NAMALWA (cell line): ENCODE results near the gene AMER3.

Source experiments
- DNase-seq: peaks from one replicate; pipeline ENCODE4 v3.0.0-alpha.2; 2015; ENCODE audit warnings: low spot score

AMER3 gene

DNA sequence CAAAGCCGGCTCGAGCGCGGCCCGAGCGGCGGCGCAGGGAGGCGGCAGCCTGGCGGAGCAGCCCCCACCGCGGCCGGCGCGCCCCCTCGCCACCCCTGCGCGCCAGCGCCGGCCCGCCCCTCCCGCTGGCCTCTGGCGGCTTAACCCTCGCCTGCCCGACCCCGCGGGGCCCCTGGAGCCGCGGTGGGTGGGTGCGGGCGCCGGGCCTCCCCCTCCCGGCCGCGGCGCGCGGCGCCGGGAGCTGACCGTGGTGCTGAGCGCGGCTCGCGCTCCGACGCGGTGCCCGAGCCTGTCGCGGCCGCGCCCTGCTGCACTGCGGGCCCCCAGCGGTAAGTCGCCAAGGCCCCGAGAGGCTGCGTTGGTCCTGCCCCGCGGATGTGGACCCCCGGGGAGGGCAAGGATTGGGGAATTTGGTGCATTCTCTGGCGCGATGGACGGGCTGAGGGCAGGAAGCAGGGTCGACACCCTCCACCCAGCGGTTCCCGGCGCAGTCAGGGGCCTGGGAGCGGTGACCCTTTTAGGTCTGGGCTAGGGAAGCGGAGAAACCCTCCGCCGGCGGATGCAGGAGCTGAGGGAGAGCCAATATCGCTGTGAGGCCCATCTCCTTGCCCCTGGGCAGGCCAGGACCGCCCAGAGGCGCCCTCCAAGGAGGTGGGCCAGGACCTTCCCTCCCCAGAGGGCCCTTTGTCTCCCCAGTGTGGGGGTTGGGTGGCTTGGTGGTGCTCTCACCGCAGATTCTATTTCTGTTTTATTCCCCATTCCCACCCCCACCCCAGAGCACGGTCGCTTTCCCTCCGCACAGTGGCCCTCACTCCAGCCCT lies 923 bp downstream of the AMER3 start:
- DNase-seq, result no peak

DNA sequence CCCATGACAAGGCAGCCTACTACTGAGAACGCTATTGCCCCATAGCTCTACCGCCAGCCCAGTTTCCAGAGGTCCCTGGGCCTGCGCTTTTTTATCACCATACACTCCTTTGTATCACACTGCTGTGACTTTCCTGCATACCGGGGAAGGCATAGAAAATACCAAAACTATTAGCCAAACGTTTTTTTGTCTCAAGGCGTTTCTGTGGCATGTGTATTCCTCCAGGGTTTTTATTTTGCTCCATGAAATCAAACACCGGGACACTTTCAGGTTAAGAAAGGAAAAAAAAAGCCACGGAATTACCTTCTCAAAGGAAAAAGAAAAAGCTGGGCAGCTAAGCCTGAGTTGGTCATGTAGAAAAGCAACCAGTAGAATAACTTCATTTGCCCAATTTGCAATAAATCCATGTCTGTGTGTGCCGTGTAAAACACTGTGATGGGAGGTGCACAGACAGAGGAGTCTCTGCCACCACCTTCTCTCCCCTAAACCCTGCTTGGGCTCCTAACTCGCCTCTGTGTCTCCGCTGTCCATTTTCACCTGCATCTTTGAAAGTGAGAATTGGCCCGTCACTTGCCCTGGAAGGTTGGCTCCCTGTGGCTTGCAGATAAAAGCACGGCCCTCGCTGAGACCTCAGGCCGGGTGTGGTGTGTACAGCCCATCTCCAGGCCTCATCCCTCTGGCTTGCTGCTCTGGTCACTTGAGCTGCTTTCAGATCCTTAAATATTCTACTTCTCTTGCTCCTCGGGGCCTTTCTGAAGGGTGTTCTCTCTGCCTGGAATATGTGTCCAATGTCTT lies 1.7 kb downstream of the AMER3 start:
- DNase-seq, result no peak

DNA sequence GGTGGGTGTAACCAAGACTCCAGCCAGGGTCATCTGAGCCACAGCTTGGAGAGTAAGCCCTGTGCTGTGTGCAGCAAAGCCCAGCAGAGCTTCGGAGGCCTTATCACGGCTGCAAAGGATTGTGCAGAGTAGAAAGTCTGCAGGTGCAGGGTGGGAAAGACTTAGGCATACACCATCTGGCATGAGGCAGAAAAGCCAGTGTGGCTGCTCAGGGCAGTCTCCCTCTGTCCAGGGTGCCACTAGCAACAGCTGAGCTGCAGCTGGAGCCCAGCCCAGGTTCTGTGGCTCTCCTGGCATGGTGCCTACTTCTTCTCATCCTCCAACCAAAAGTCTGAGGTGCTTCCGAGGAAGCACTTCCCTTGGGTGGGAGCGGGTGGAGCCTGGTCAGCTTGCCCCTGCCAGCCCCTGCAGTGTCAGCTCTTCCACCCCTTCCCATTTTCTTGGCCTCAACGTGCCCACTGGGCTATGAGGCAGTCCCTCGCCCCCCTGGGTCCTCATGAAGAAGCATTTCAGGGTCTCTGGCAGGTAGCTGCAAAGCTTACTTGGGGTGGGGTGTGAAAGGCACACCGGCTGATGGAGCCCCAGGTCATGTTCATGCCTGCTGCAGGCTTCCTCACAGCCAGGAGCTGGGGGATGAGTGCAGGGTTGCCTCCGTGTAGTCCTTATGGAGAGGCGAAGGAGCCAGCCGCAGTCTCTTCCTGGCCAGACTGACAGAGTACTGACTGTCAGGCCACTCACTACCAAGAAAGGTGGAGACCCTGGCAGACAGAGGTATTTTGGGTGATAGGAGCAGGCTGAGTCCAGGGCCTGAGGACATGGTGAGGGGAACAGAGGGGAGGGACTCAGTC lies 4.8 kb downstream of the AMER3 start:
- no peak for DNase-seq

DNA sequence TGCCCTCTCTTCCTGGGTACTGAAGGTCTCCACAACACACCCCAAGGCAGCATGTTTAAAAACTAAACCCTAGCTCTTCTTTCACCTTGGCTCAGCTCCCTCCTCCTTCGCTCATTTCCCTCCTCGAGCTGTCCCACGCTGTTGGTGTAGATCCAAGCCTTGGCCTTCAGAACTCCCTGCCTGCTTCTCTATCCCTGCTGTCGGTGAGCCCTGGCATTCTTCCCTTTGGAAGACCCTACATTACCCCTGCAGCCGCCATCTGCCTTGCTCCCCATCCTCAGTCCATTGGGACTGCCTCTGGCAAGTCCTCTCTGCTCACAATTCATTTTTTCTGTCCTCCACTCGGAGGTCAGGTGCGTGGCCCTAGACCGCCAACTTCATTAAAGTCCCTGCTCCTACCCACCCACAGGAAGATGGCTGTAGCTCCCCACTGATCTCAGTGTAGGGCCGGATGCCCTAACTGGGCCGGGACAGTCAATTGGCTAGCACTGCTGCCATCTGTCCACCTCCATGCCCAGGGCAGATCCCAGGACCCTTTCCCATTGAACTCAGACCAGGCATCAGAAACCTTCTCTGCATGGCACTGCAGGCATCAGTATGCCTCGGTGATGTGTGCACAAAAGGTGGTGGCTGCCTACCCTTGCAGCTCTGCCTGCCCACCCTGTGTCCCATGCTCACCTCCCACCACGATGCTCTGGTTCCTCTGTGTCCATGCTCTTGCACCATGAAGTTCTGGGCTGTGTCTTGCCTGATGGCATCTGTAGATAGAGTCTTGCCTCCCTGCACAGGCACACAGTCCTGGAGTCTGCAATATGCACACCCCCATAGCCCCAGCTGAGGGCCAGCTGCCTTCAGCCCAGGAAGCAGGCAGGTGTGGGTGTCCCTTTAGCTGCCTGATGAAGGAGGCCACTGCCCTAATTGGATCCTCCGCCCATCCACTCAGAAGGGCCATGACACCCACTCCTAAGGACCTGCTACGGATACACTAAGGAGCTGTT lies 5.7 kb downstream of the AMER3 start:
- DNase-seq, result no peak

DNA sequence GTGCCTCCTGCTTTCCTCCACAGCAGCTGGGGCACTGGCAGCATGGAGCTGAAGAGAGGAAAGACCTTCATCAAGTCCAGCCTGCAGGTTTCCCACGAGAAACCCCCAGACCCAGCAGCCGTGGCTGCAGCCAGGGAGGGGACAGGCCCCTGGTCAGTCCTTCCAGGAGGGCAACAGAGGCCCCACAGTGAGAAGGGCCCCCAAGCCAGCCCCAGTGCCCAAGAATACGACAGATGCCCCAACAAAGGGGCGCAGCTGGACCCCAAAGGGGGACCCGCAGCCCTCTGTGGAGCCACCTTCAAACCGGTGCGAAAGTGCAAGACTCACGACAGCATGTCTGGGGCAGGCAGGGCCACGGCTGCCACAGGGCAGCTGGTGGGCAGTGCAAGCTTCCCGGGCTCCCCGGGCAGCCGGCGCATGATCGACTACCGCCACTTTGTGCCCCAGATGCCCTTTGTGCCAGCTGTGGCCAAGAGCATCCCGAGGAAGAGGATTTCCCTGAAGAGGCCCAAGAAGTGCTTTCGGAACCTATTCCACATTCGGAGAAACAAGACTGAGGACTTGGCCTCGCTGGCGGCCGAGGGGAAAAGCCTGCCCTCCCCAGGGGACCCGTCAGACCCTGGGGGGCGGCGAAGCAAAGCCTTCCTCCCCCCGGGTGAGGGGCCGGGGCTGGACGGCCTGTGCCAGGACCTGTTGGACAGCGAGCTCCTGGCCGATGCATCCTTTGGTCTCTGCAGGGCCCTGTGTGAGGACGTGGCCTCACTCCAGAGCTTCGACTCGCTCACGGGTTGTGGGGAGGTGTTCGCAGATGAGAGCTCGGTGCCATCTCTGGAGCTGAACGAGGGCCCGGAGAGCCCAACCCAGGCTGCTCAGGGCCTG lies 6.9 kb downstream of the AMER3 start:
- DNase-seq, result no peak

DNA sequence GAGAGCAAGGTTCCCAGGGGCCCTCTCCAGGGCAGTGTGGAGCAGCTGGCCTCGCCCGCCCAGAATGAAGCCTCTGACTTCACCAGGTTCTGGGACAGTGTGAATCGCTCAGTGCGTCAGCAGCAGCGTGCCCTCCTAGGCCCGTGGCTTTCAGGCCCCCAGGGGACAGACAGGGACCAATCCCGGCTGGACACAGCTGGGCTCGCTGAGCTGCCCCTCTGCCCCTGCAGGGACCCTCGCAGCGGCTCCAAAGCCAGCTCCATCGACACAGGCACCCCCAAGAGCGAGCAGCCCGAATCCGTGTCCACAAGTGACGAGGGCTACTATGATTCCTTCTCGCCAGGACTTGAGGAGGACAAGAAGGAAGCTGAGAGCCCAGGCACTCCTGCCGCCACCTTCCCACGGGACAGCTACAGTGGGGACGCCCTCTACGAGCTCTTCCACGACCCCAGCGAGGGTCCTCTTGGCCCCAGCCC lies 7.6 kb downstream of the AMER3 start:
- DNase-seq, result no peak

DNA sequence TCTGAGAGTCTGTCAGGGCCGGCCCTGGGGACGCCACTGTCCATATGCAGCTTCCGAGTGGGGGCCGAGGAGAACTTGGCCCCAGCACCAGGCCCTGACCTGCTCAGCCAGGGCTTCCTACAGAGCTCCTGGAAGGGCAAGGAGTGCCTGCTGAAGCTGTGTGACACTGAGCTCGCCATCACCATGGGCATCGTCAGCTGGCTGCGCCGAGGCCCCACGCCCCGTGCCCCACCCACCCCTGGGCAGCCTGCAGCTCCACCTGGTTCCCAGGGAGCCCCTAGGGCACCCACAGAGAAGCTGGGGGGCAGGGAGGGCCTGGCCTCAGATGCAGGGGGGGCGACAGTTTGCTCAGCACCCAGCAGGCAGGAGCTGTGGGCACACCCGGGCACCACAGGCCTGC lies 8.1 kb downstream of the AMER3 start:
- no peak for DNase-seq

DNA sequence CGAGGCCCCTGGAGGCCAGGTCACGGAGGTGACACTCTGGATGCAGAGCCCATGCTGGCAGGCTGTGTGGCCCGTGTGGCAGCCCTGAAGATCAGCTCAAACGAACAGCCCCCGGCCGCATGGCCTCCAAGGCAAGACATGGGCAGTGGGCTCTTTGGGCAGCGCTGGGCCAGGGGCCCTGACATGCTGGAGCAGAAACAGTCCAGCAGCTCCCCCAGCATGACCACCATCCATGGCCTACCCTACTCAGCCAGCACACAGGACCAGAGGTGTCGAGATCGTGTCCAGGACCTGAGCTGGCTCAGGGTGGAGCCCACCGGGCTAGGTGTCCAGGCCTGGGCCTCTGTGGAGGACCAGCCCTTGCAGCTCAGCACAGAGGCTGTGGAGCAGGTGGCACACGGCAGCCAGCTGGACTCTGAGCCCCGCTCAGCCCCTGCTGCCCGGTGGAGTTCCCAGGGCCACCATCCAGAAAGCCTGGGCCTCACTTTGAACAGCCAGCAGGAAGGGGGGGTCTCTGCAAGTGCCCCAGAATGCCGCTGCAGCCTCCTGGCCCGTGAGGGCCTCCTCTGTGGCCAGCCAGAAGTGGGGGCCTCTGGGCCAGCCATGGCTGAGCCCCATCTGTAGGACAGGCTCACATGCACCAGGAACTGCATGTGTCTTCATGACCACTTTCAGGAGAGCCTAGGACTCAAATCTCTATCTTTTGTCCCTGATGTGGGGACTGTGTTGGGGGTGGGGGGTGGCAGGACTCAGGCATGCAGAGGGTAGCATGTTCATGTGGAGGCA lies 8.9 kb downstream of the AMER3 start:
- no peak for DNase-seq

DNA sequence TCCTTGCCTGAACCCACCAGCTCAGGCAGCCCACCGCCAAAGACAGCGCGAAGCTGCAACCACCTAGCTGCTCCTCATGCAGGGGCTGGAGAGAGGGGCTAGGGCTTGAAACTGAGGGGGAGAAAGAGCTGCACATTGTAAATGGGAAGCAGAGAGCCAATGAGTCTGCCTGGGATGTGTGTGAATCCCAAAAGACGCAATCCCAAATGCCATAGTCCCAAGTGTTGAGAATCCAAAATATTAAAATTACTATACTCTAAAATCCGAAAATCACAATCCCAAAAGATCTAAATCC lies 9.4 kb downstream of the AMER3 start:
- no peak for DNase-seq

DNA sequence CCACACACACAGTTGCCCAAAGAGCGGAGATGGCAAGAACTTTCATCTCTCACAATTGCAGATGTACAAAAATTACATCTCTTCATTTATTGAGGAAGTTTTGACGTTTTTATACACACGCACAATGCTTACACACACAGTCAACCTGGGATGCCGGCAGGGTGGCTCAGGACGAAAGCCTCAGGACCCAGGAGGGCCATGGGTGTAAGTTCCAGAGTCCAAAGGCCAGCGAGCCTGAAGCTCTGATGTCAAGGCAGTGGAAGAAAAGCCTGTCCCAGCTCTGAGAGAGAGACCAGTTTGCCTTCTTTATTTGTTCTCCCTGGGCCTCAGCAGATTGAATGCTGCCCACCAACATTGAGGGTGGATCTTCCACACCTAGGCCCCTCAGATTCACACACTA lies 10.1 kb downstream of the AMER3 start:
- DNase-seq, result no peak

DNA sequence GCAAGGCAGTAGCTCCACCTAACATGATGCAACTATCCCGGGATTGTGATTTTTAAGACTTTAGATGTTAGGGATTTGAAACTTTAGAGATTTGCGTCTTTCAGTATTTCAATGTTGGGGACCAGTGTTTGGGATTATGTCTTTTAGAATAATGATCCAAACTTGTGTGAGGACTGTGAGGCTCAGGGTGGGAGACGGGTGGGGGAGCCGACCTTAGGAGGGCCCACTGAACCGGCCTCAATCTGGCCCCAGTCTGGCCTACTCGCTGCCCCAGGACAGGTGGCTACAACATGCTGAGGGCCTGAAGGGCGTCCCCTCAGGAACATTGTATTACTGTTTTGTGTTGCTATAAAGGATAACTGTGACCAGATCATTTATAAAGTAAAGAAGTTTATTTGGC lies 10.7 kb downstream of the AMER3 start:
- no peak for DNase-seq

DNA sequence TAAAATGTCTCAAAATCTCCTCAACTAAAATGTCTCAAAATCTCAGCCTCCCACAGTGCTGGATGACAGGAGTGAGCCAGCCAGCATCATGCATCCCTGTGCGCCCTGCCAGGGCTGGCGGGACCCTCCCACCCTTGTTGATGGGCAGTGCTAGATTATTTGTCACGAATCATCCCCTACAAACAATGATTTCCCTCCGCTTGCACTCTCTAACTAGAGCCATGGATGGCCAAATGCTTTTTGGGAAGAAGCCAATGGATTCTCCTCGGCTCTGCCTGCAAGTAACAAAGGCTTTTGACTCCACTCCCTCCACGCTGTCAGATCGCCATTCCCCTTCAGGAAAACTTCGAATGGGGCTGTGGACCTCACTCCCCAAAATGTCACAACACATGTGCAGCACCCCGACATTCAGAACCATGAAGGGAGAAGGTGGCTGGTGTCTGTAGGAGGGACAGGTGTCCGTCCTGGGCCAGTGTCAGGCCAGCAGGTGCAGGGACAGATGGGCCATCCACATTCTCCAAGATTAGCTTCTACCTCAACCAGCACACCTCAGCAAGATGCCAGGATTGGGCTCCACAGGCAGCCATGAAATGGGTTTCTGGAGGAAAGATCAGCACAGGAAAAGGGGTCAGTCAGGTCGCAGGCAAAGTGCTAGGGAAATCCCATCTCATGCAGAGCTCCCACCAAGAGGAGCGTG lies 11.5 kb downstream of the AMER3 start:
- DNase-seq, result no peak

DNA sequence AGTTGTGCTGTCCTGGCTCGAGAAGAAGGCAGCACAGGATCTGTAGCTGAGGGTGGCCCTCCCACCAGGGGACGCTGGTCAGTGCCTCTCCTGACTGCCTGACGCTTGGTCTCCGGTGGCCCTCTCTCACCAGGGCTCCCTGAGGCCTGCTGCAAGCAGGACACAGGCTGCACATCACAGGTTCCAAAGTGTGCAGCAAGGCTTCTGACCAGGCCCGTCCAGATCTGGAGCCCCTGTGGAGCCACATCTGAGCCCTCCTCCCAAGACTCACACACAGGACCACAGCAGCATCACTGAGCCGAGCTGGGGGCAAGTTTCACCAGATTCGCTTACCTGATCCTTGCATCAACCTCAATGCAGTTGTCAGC lies 12.1 kb downstream of the AMER3 start:
- no peak for DNase-seq

DNA sequence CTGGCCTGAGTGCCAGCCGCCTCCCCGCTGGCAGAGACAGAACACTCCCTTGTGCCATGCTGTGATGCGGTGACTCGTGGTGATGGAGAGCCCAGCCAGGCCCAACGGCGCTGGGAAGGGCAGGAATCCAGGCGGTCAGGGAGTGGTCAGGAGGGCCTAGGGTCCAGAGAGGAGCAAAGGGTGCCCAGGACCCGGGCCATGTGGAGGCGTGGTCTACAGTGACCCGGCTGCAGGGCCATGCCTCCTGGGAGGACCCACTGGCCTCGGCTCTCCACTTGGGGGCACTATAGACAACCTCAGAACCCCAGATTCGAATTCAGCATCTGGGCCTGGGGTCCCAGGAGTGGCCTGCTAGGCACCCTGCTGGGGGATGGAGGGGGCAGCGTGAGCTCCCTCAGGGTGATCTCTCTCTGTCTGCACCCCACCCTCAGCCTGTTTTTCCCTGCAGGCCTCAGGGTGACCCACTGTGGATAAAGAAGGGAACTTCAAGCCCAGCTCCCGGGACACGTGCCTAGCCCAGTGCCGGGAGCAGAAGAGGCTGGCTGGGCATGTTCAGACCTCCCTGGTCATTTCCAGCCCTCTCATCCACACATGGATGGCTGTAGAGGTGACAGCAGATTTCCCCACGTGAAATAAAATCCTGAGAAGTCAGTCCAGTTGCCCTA lies 13.0 kb downstream of the AMER3 start:
- DNase-seq, result peak; percentile 17

DNA sequence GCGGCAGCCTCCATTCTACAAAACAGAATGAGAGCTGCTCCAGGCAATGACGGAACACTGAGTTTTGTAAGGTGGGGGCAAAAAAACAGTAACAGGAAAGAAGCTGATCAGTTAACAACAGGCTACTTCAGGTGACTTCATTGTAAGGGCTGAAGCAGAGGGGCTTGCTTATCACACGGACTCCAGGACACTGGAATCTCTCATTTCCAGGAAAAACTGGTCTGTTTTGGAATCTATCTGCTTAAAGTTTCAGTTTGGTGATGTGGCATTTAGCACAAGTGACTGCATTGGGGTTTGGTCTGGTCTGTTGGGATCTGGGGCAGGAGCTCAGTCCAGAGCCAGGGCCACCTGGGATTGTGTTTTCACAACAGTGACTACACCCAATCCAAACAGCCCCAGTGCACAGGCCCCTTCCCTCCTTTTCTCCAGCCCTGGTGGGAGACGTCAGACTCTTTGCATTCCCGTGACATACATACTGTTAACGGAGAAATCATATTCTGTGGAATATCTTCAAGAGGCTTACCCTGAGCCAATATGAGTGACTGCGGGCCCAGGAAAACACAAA lies 14.1 kb downstream of the AMER3 start:
- DNase-seq, result no peak

DNA sequence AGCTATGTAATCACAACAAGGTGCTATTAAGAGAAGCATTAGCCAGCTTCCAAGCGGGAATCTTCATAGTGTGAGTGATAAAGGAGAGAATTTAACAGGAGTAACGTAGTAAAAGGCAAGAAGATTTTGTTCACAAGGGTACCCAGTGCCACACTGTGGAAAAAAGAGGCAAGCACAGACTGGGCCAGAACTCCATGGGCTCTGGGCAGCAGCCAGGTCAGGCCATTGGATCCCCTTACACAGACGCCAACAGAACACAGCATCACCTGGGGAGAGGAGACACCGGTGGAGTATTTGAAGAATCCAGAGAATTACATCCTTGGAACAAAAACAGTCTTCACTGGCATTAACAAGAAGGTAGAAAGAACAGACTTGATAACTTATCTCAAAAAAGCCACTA lies 21.2 kb downstream of the AMER3 start:
- DNase-seq, result no peak

DNA sequence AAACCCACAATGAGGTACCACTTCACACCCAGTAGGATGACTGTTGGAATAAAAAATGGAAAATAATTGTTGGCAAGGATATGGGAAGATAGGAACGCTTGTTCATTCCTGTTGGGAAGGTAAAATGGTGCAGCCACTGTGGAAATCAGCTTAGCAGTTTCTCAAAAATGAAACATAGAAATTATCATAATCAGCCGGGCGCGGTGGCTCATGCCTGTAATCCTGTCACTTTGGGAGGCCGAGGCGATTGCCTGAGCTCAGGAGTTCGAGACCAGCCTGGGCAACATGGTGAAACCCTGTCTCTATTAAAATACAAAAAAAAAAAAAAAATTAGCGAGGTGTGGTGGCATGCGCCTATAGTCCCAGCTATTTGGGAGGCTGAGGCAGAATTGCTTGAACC lies 23.4 kb downstream of the AMER3 start:
- no peak for DNase-seq

DNA sequence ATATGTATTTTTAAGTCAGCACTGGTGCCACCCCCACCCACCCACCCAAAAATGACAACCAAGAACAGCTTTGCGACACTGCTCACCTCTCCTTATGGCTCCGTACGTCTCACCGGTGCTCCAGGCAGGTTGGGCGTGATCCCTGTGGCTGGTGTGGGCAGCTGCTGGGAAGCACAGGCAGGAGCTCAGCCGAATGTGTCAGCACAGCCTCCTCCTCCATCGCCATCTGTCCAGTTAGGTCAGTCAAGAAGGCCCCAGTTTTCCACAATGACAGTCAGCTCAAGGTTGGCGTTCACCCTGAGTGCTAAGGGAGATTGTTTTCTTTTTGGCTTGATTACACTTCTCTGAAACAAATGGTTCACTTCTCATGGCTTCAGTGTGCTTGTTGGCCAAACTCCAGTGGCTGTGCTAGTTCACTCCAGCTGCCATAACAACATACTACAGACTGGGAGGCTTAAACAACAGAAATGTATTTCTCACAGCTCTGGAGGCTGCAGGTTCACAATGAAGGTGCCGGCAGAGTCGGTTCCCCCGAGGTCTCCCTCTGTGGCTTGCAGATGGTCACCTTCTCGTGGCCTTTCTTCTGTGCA lies 30.2 kb downstream of the AMER3 start:
- no peak for DNase-seq
